Measurements from ENCODE around the gene DEPP1.

The DEPP1 gene

GRCh38 chr10:44990965-44991364 lies 12.4 kb upstream of the DEPP1 start:
- Histone ChIP-seq H3K4me3 (ENCODE audit: low read length, poor library complexity, severe bottlenecking) (no peak overlapping the region), H3K27me3 (ENCODE audit: insufficient read depth, low read length, poor library complexity, severe bottlenecking) (no peaks in the 10 kb centered on the region), H2AFZ (ENCODE audit: low read length) (no peak overlapping the region), H3K9me2 (replicated peaks; ENCODE audit: low read depth, low read length) (no peaks in the 10 kb centered on the region), H3F3A (ENCODE audit: low read depth) (peaks cover 6% of the 10 kb centered on the region; the same call in 1 of the 2 replicates), H3K4me2 (ENCODE audit: low read depth, low read length, poor library complexity, severe bottlenecking) (no peak overlapping the region), H3K79me2 (ENCODE audit: insufficient read depth, low read length) (no peaks in the 10 kb centered on the region), H3K9ac (ENCODE audit: low read depth, low read length, poor library complexity, severe bottlenecking) (no peak overlapping the region), H4K20me1 (ENCODE audit: insufficient read depth, low read length, poor library complexity, severe bottlenecking) (no peaks in the 10 kb centered on the region), H3K4me1 (ENCODE audit: insufficient read depth, low read length, poor library complexity, severe bottlenecking) (peaks cover 32% of the 10 kb centered on the region), H3K9me3 (ENCODE audit: insufficient read depth, low read depth, low read length) (no peaks in the 10 kb centered on the region), H3K36me3 (ENCODE audit: insufficient read depth, low read length) (no peaks in the 10 kb centered on the region)
- TF ChIP-seq CTCF (conservative IDR thresholded peaks at IDR 0.05; ENCODE audit: low read length) (no peak), EZH2phosphoT487 (IDR thresholded peaks at IDR 0.05; ENCODE audit: borderline replicate concordance) (no peak)

GRCh38 chr10:44990302-44990655 lies 11.7 kb upstream of the DEPP1 start:
- H3K9me3 ChIP-seq (ENCODE audit: insufficient read depth, low read depth, low read length): no peaks in the 10 kb centered on the region
- no peaks in the 10 kb centered on the region for H3K79me2 ChIP-seq (ENCODE audit: insufficient read depth, low read length)
- no peaks in the 10 kb centered on the region for H3K9me2 ChIP-seq (replicated peaks; ENCODE audit: low read depth, low read length)
- H3K4me3 ChIP-seq (ENCODE audit: low read length, poor library complexity, severe bottlenecking): no peak overlapping the region
- H2AFZ ChIP-seq (ENCODE audit: low read length): no peak overlapping the region
- TF ChIP-seq CTCF (conservative IDR thresholded peaks at IDR 0.05; ENCODE audit: low read length): 0 out of 2 replicates have a peak, but pooled peaks have one; percentile 14
- no peak for TF ChIP-seq EZH2phosphoT487 (IDR thresholded peaks at IDR 0.05; ENCODE audit: borderline replicate concordance)
- H3K4me2 ChIP-seq (ENCODE audit: low read depth, low read length, poor library complexity, severe bottlenecking): no peak overlapping the region
- no peaks in the 10 kb centered on the region for H4K20me1 ChIP-seq (ENCODE audit: insufficient read depth, low read length, poor library complexity, severe bottlenecking)
- H3F3A ChIP-seq (ENCODE audit: low read depth): no peaks in the 10 kb centered on the region
- H3K36me3 ChIP-seq (ENCODE audit: insufficient read depth, low read length): no peaks in the 10 kb centered on the region
- peaks cover 25% of the 10 kb centered on the region for H3K4me1 ChIP-seq (ENCODE audit: insufficient read depth, low read length, poor library complexity, severe bottlenecking)
- H3K27me3 ChIP-seq (ENCODE audit: insufficient read depth, low read length, poor library complexity, severe bottlenecking): no peaks in the 10 kb centered on the region
- H3K9ac ChIP-seq (ENCODE audit: low read depth, low read length, poor library complexity, severe bottlenecking): no peak overlapping the region

GRCh38 chr10:44989597-44990301 lies 11.1 kb upstream of the DEPP1 start:
- TF ChIP-seq CTCF (conservative IDR thresholded peaks at IDR 0.05; ENCODE audit: low read length) (no peak), EZH2phosphoT487 (IDR thresholded peaks at IDR 0.05; ENCODE audit: borderline replicate concordance) (no peak)
- H3K4me3 ChIP-seq (ENCODE audit: low read length, poor library complexity, severe bottlenecking): no peak overlapping the region
- no peak overlapping the region for H3K9ac ChIP-seq (ENCODE audit: low read depth, low read length, poor library complexity, severe bottlenecking)
- no peak overlapping the region for H2AFZ ChIP-seq (ENCODE audit: low read length)
- H3K9me2 ChIP-seq (replicated peaks; ENCODE audit: low read depth, low read length): no peaks in the 10 kb centered on the region
- peaks cover 19% of the 10 kb centered on the region for H3K4me1 ChIP-seq (ENCODE audit: insufficient read depth, low read length, poor library complexity, severe bottlenecking)
- H3K4me2 ChIP-seq (ENCODE audit: low read depth, low read length, poor library complexity, severe bottlenecking): no peak overlapping the region
- H3F3A ChIP-seq (ENCODE audit: low read depth): no peaks in the 10 kb centered on the region
- H4K20me1 ChIP-seq (ENCODE audit: insufficient read depth, low read length, poor library complexity, severe bottlenecking): no peaks in the 10 kb centered on the region
- H3K9me3 ChIP-seq (ENCODE audit: insufficient read depth, low read depth, low read length): no peaks in the 10 kb centered on the region
- no peaks in the 10 kb centered on the region for H3K27me3 ChIP-seq (ENCODE audit: insufficient read depth, low read length, poor library complexity, severe bottlenecking)
- no peaks in the 10 kb centered on the region for H3K36me3 ChIP-seq (ENCODE audit: insufficient read depth, low read length)
- no peaks in the 10 kb centered on the region for H3K79me2 ChIP-seq (ENCODE audit: insufficient read depth, low read length)
